Neural cell (in vitro differentiated cells): ENCODE measurements around the gene SP140.

Experiments
- CTCF ChIP-seq: fragments of 450-650 bp; IDR thresholded peaks from 2 replicates; pipeline ENCODE4 v1.5.1; 2014; ENCODE audit warnings: antibody characterized with exemption, mild to moderate bottlenecking, moderate library complexity; ENCODE audit not compliant: poor library complexity, severe bottlenecking
- EZH2 ChIP-seq: fragments of 200-600, 300-800 bp; shearing (Covaris generic), sonication (generic); IDR thresholded peaks from 2 replicates; pipeline ENCODE4 v1.6.1; 2014; ENCODE audit warnings: antibody characterized with exemption, low read length, borderline replicate concordance, mild to moderate bottlenecking; ENCODE audit not compliant: insufficient read depth, poor library complexity, severe bottlenecking
- POLR2AphosphoS5 ChIP-seq: IDR thresholded peaks from 2 replicates; pipeline ENCODE4 v1.6.1; 2012
- SMC3 ChIP-seq: fragments of 450-650 bp; conservative IDR thresholded peaks from 2 replicates; pipeline ENCODE4 v1.6.1; 2014; ENCODE audit warnings: antibody characterized with exemption, mild to moderate bottlenecking, moderate library complexity; ENCODE audit not compliant: poor library complexity
- TF ChIP-seq, protein P1 (sequence below): IDR thresholded peaks from 2 replicates; pipeline ENCODE4 v1.6.1; 2012; ENCODE audit warnings: borderline replicate concordance

DNA sequence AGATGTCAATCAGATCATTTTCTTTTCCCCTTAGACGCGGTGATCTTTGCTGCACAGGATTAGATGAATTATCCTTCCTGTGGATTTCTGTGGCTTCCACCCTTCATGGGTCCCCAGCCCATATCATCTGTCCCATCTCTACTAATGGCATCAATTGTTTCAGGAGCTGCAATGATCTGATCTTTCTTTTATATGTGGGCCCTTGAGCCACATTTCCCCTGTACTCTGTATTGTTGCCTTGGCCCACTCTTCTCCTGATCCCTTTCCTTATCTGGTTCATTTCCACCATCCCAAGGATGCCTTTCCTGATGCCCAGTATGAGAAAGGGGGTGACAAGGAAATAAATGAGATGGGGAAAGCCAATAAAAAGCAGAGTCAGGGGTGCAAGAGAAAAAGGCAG, 24.7 kb downstream of the SP140 start:
- TF ChIP-seq CTCF (no peak), POLR2AphosphoS5 (no peak), EZH2 (no peak), SMC3 (no peak)
- TF ChIP-seq, protein P1, sequence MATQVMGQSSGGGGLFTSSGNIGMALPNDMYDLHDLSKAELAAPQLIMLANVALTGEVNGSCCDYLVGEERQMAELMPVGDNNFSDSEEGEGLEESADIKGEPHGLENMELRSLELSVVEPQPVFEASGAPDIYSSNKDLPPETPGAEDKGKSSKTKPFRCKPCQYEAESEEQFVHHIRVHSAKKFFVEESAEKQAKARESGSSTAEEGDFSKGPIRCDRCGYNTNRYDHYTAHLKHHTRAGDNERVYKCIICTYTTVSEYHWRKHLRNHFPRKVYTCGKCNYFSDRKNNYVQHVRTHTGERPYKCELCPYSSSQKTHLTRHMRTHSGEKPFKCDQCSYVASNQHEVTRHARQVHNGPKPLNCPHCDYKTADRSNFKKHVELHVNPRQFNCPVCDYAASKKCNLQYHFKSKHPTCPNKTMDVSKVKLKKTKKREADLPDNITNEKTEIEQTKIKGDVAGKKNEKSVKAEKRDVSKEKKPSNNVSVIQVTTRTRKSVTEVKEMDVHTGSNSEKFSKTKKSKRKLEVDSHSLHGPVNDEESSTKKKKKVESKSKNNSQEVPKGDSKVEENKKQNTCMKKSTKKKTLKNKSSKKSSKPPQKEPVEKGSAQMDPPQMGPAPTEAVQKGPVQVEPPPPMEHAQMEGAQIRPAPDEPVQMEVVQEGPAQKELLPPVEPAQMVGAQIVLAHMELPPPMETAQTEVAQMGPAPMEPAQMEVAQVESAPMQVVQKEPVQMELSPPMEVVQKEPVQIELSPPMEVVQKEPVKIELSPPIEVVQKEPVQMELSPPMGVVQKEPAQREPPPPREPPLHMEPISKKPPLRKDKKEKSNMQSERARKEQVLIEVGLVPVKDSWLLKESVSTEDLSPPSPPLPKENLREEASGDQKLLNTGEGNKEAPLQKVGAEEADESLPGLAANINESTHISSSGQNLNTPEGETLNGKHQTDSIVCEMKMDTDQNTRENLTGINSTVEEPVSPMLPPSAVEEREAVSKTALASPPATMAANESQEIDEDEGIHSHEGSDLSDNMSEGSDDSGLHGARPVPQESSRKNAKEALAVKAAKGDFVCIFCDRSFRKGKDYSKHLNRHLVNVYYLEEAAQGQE = no peak
